HL-60 (cell line): ENCODE measurements around the gene CTRL.

Experiments
- CTCF ChIP-seq: IDR thresholded peaks from one replicate; pipeline ENCODE4 v1.5.1; 2011; ENCODE audit warnings: low read length, control low read depth, inconsistent platforms; ENCODE audit not compliant: insufficient read depth
- REST ChIP-seq: IDR thresholded peaks from 2 replicates; pipeline ENCODE4 v1.6.1; 2012; ENCODE audit warnings: low read depth; ENCODE audit not compliant: insufficient replicate concordance

GRCh38 chr16:67963292-67963661 lies 31.6 kb upstream of the CTRL start:
- TF ChIP-seq CTCF (no peak), REST (no peak)
